ENCODE results near the gene CA5A.
"Not testable (repeated sequence)": the region's sequence is repeated elsewhere in the genome, so short reads cannot be mapped to it uniquely, and the experiment has no call there.

CA5A gene

DNA sequence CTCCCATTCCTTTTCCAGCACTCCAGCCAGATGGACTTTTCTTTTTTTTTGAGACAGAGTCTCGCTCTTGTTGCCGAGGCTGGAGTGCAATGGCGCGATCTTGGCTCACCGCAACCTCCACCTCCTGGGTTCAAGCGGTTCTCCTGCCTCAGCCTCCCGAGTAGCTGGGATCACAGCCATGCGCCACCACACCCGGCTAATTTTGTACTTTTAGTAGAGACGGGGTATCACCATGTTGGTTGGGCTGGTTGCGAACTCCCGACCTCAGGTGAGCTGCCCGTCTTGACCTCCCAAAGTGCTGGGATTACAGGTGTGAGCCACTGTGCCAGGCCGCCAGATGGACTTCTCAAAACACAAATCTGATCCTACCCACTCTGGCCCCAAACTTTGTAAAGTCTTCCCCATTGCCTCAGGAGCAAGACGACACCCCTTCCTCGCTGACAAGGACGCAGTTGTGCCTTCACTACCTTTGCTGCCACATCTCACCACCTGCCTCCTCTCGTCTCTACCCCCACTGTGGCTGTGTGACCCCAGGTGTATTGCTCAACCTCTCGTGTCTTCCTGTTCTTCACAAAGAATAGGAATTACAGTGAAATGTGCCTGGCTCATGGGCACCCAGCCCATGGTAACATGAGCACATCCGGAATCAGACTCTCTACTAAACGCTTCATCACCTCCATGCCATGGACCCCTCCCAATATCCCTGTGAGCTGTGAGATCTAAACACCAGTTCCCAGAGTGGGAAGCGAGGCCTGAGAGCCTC is 11.2 kb upstream of the CA5A start:
- no peak overlapping the region for H3K27ac ChIP-seq (ENCODE audit: low read depth, low read length)
- H3K27me3 ChIP-seq (ENCODE audit: insufficient read depth, low read length) = no peaks in the 10 kb centered on the region
- H2AFZ ChIP-seq (ENCODE audit: low read length, unreplicated experiment) = no peak overlapping the region
- H3K4me1 ChIP-seq (ENCODE audit: control insufficient read depth, insufficient read depth, low read length, unreplicated experiment) = peaks cover 13% of the 10 kb centered on the region
- no peaks in the 10 kb centered on the region for H3K36me3 ChIP-seq (ENCODE audit: insufficient read depth, low read length)
- no peak overlapping the region for H3K4me3 ChIP-seq (ENCODE audit: low read depth, low read length)
- peaks cover 9% of the 10 kb centered on the region for H3K79me2 ChIP-seq (ENCODE audit: control insufficient read depth, insufficient read depth, low read length, unreplicated experiment)

DNA sequence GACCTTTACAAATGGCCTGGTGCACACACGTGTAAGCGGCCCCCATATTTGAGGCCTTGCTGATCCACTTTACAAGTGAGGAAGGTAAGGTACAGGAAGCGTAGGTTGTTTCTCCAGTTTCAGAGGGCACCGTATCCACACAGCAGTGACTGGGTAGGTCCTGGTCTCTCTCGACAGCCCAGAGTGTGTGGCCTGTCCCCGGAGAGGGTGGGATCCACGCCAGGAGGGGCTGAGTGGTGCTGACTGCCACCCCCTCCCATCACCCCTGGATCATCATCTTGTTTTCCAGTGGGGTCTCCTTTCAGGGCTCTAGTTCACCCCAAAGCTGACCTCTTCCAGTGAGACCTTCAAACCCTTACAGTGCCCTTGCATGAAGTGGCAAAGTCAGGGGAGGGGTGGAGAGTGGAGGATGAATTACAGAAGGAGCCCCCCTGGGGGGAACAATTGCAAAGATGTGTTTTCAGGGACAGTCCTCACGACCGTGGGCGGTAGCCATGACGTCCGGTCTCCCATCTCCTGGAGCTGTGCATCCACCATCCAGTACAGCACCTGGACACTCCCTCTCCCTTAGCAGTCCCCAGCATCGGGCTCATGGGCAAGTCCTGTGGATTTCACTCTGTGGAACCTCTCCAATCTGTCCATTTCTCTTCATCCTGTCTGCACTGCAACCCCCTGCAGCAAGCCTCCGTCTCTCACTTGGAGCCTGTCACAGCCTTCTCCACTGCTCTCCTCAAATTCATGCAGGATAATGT is 10.4 kb upstream of the CA5A start:
- Histone ChIP-seq H3K4me1 (ENCODE audit: control insufficient read depth, insufficient read depth, low read length, unreplicated experiment) (peaks cover 9% of the 10 kb centered on the region), H3K27ac (ENCODE audit: low read depth, low read length) (no peak overlapping the region), H3K4me3 (ENCODE audit: low read depth, low read length) (no peak overlapping the region), H2AFZ (ENCODE audit: low read length, unreplicated experiment) (no peak overlapping the region), H3K36me3 (ENCODE audit: insufficient read depth, low read length) (no peaks in the 10 kb centered on the region), H3K79me2 (ENCODE audit: control insufficient read depth, insufficient read depth, low read length, unreplicated experiment) (peaks cover 2% of the 10 kb centered on the region), H3K27me3 (ENCODE audit: insufficient read depth, low read length) (no peaks in the 10 kb centered on the region)

DNA sequence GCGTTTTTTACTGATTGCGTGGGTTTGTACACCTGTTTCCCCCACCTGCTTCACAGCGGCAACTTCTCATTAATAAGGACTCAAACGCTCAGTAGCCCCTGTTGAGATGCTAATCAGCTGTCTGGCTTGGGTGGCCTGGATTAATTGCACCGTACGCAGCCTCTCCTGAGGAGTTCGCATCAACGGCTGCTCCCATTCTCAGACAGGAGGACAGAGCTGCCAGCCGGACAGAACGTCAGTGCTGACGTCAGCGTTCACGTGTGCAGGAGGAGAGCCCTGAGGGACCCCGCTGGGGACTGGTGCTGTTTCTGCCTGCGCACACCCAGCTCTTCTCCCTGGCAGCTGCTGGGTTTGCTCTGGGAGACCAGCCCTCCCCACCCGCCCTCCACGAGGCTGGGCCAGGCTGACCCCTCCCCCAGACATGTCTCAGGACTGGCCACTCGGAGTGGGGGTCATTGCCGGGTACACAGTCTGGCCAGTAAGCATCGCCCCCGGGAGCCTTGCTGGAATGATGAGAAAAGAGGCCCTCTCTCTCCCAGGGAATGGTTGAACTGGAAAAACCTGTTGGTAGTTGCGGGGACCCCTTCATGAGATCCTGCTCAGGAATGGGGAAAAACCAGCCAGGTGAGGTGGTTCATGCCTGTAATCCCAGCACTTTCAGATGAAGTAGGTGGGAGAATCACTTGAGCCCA is 9.2 kb upstream of the CA5A start:
- Histone ChIP-seq H3K4me3 (ENCODE audit: low read depth, low read length) (peak overlapping the region; percentile 65), H3K27me3 (ENCODE audit: insufficient read depth, low read length) (no peaks in the 10 kb centered on the region), H2AFZ (ENCODE audit: low read length, unreplicated experiment) (peak overlapping the region; percentile 91), H3K36me3 (ENCODE audit: insufficient read depth, low read length) (no peaks in the 10 kb centered on the region), H3K27ac (ENCODE audit: low read depth, low read length) (no peak overlapping the region), H3K4me1 (ENCODE audit: control insufficient read depth, insufficient read depth, low read length, unreplicated experiment) (peaks cover 9% of the 10 kb centered on the region), H3K79me2 (ENCODE audit: control insufficient read depth, insufficient read depth, low read length, unreplicated experiment) (no peaks in the 10 kb centered on the region)

DNA sequence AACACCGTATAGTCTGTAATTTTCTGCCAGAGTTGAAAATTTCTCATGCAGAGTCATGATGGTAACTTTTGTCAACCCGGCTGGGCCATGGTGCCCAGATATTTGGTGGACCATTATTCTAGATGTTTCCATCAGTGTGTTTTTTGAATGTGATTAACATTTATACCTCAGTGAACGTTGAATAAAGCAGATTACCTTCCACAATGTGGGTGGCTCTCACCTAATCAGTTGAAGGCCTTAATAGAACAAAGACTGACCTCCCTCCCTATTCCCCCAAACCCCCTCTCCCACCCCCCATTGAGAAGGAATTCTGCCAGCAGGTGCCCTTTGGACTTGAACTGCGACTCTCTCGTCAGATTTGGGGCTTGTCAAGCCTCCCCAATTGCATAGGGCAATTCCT is 6.4 kb upstream of the CA5A start:
- Histone ChIP-seq H3K36me3 (ENCODE audit: insufficient read depth, low read length) (no peaks in the 10 kb centered on the region), H3K27me3 (ENCODE audit: insufficient read depth, low read length) (0 out of 2 replicates have a peak, but pooled peaks cover 6% of the 10 kb centered on the region), H2AFZ (ENCODE audit: low read length, unreplicated experiment) (no peak overlapping the region), H3K79me2 (ENCODE audit: control insufficient read depth, insufficient read depth, low read length, unreplicated experiment) (no peaks in the 10 kb centered on the region), H3K4me1 (ENCODE audit: control insufficient read depth, insufficient read depth, low read length, unreplicated experiment) (peaks cover 5% of the 10 kb centered on the region), H3K27ac (ENCODE audit: low read depth, low read length) (no peak overlapping the region), H3K4me3 (ENCODE audit: low read depth, low read length) (no peak overlapping the region)

DNA sequence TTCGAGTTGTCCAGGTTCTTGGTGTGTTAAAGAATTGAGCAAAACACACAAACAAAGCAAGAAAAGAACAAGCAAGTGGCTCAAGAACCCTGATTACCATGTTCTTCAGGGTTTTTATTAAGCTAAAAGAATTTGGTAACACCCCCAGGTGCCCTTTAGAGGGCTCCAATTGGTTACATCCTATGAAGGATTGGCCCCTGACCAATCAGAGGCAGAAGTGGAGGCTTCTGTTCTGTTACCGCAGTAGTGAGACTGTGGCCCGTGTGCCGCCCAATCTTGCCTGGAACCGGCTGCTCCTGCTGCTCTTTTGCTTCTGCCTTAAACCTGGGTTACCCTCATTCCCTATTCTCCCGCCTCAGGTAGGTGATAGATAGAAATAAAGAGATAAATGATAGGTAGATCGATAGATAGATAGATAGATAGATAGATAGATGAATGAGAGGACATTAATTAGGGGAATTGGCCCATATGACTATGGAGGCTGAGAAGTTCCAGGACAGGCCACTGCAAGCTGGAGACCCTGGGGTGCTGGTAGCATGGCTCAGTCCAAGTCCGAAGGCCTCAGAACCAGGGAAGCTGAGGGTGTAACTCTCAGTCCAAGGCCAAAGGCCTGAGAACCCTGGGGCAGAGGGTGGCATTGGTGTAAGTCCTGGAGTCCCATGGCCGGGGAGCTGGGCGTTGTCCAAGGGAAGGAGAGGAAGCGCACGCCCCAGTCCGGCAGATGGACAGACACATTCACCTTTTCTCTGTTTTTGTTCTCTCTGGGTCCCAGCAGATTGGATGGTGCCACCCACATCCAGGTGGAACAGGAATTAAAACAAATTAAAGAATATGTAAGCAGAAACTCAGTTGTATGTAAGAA is 3.5 kb upstream of the CA5A start:
- Histone ChIP-seq H3K4me3 (ENCODE audit: low read depth, low read length) (no peak overlapping the region), H3K27me3 (ENCODE audit: insufficient read depth, low read length) (0 out of 2 replicates have a peak, but pooled peaks cover 6% of the 10 kb centered on the region), H3K36me3 (ENCODE audit: insufficient read depth, low read length) (no peaks in the 10 kb centered on the region), H2AFZ (ENCODE audit: low read length, unreplicated experiment) (no peak overlapping the region), H3K27ac (ENCODE audit: low read depth, low read length) (no peak overlapping the region), H3K79me2 (ENCODE audit: control insufficient read depth, insufficient read depth, low read length, unreplicated experiment) (no peaks in the 10 kb centered on the region), H3K4me1 (ENCODE audit: control insufficient read depth, insufficient read depth, low read length, unreplicated experiment) (peaks cover under 1% of the 10 kb centered on the region)

DNA sequence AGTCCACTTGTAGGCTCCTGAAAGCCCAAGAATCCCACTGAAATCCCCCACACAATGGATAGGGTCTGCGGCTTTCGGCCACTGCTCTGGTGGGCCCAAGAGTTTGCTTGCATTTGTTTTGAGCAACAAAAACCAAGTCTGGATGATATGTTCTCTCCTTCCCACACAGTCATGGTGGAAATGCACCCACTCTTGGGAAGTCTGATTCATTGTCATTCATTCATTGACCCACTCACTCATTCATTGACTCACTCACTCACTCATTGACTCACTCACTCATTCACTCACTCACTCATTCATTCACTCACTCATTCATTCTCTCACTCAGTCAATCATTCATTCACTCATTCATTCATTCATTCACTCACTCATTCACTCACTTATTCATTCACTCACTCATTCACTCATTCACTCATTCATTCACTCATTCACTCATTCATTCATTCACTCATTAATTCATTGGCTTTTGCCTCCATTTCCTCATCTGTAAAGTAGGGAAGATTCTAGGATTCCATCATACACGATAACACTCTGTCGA is 2.2 kb upstream of the CA5A start:
- Histone ChIP-seq H2AFZ (ENCODE audit: low read length, unreplicated experiment) (no peak overlapping the region), H3K27ac (ENCODE audit: low read depth, low read length) (no peak overlapping the region), H3K27me3 (ENCODE audit: insufficient read depth, low read length) (0 out of 2 replicates have a peak, but pooled peaks cover 6% of the 10 kb centered on the region), H3K36me3 (ENCODE audit: insufficient read depth, low read length) (no peaks in the 10 kb centered on the region), H3K79me2 (ENCODE audit: control insufficient read depth, insufficient read depth, low read length, unreplicated experiment) (no peaks in the 10 kb centered on the region), H3K4me3 (ENCODE audit: low read depth, low read length) (no peak overlapping the region), H3K4me1 (ENCODE audit: control insufficient read depth, insufficient read depth, low read length, unreplicated experiment) (no peaks in the 10 kb centered on the region)

DNA sequence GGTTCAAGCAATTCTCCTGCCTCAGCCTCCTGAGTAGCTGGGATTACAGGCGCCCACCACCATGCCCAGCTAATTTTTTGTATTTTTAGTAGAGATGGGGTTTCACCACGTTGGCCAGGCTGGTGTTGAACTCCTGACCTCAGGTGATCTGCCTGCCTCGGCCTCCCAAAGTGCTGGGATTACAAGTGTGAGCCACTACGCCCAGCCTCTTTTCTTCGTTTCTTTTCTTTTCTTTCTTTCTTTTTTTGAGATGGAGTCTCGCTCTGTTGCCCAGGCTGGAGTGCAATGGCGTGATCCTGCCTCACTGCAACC is 858 bp upstream of the CA5A start:
- not testable (repeated sequence) for H3K36me3 ChIP-seq (ENCODE audit: insufficient read depth, low read length); H2AFZ ChIP-seq (ENCODE audit: low read length, unreplicated experiment); H3K27ac ChIP-seq (ENCODE audit: low read depth, low read length); H3K79me2 ChIP-seq (ENCODE audit: control insufficient read depth, insufficient read depth, low read length, unreplicated experiment); H3K27me3 ChIP-seq (ENCODE audit: insufficient read depth, low read length); H3K4me3 ChIP-seq (ENCODE audit: low read depth, low read length); H3K4me1 ChIP-seq (ENCODE audit: control insufficient read depth, insufficient read depth, low read length, unreplicated experiment)

DNA sequence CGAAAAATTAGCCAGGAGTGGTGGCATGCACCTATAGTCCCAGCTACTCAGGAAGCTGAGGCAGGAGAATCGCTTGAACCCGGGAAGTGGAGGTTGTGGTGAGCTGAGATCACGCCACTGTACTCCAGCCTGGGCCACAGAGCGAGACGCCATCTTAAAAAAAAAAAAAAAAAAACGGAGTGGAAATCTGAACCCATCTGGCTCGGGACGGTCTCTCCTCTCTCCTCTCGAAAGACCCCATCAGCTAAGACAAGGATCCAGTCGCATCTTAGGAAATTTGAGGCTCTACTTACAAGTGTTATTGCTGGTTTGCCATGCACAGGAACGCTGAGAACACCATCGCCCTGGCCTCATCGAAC is 334 bp downstream of the CA5A start:
- H3K4me1 ChIP-seq (ENCODE audit: control insufficient read depth, insufficient read depth, low read length, unreplicated experiment); H3K79me2 ChIP-seq (ENCODE audit: control insufficient read depth, insufficient read depth, low read length, unreplicated experiment); H2AFZ ChIP-seq (ENCODE audit: low read length, unreplicated experiment); H3K4me3 ChIP-seq (ENCODE audit: low read depth, low read length); H3K27ac ChIP-seq (ENCODE audit: low read depth, low read length); H3K36me3 ChIP-seq (ENCODE audit: insufficient read depth, low read length); H3K27me3 ChIP-seq (ENCODE audit: insufficient read depth, low read length): not testable (repeated sequence)

DNA sequence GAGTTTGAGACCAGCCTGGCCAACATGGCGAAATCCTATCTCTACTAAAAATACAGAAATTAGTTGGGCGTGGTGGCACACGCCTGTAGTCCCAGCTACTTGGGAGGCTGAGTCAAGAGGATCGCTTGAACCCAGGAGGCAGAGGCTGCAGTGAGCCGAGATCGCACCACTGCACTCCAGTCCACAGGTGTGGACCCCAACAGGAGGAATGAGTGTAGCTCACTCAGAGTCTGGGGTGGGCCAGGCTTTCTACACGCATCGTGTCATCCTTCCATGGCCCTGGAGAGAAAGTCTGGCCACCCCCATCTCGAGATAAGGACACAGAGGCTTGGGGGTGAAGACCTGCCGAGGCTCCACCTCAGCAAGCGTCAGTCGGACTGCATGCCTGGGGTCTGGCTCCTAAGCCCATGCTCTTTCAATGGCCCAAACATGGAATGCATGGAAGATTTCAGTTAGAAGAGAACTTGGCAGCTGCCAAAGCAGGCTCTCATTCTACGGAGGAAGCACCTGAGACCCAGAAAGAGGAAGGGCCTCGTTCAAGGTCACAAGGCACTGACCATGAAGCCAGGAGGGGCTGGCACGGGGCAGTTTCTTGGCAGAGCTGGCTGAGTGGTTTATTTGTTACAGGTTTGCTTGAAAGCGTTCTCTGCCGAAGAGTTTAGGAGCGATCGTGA is 1.4 kb downstream of the CA5A start:
- H3K4me1 ChIP-seq (ENCODE audit: control insufficient read depth, insufficient read depth, low read length, unreplicated experiment); H3K4me3 ChIP-seq (ENCODE audit: low read depth, low read length); H2AFZ ChIP-seq (ENCODE audit: low read length, unreplicated experiment); H3K27ac ChIP-seq (ENCODE audit: low read depth, low read length); H3K79me2 ChIP-seq (ENCODE audit: control insufficient read depth, insufficient read depth, low read length, unreplicated experiment); H3K27me3 ChIP-seq (ENCODE audit: insufficient read depth, low read length); H3K36me3 ChIP-seq (ENCODE audit: insufficient read depth, low read length): not testable (repeated sequence)

DNA sequence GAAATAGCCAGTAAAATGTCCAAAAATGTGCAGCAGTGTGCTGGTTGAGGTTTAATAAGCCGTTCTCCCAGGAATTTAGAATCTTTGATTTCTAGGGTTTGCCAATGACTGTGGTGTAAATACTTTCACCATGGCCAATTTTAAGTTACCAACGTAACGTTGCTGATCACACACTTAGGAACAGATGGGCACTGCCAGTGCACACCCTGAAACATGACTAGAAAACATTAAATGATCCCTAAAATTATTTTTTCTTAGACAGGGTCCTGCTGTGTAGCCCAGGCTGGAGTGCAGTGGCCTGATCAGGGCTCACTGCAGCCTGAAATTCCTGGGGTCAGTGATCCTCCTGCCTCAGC is 3.2 kb downstream of the CA5A start:
- H3K4me1 ChIP-seq (ENCODE audit: control insufficient read depth, insufficient read depth, low read length, unreplicated experiment) = no peaks in the 10 kb centered on the region
- H3K4me3 ChIP-seq (ENCODE audit: low read depth, low read length) = no peak overlapping the region
- no peaks in the 10 kb centered on the region for H3K27me3 ChIP-seq (ENCODE audit: insufficient read depth, low read length)
- H3K27ac ChIP-seq (ENCODE audit: low read depth, low read length) = no peak overlapping the region
- H3K79me2 ChIP-seq (ENCODE audit: control insufficient read depth, insufficient read depth, low read length, unreplicated experiment) = no peaks in the 10 kb centered on the region
- H3K36me3 ChIP-seq (ENCODE audit: insufficient read depth, low read length) = no peaks in the 10 kb centered on the region
- H2AFZ ChIP-seq (ENCODE audit: low read length, unreplicated experiment) = no peak overlapping the region
